ENCODE measurements around the gene CLN5. TPM values are rescaled to one million over a fixed set of nuclear protein-coding genes. Genes with fewer than 3 reads are reported as not detected.

Gene CLN5
- total RNA-seq, 2 experiments from 2014 or later: 15.5 to 15.8 TPM

GRCh38 chr13:76967031-76967430 is 24.9 kb upstream of the CLN5 start:
- CTCF ChIA-PET: no interaction called here
- no peaks in the 10 kb centered on the region for H3K4me1 Mint-ChIP-seq

GRCh38 chr13:76968041-76968440 is 23.8 kb upstream of the CLN5 start:
- ChIA-PET POLR2A (no interaction called here), CTCF (interaction anchor here (3.5 kb wide), 1 partner anchor 11 kb away, joined by 16 read pairs; no protein-coding TSS in a partner anchor)
- Mint-ChIP-seq H3K9me3 (no peaks in the 10 kb centered on the region), H3K36me3 (ENCODE audit: low read depth) (no peaks in the 10 kb centered on the region), H3K27me3 (peaks cover 18% of the 10 kb centered on the region), H3K4me1 (no peaks in the 10 kb centered on the region), H3K4me3 (no peak overlapping the region), H3K27ac (no peak overlapping the region)
- DNase-seq: no peak

More at GRCh38 chr13:76967031-76967430, 24.9 kb upstream of the CLN5 start:
- H3K9me3 Mint-ChIP-seq: no peaks in the 10 kb centered on the region
- peaks cover 11% of the 10 kb centered on the region for H3K27me3 Mint-ChIP-seq
- H3K36me3 Mint-ChIP-seq (ENCODE audit: low read depth): no peaks in the 10 kb centered on the region
- H3K27ac Mint-ChIP-seq: no peak overlapping the region
- no peak overlapping the region for H3K4me3 Mint-ChIP-seq
- DNase-seq: no peak
- POLR2A ChIA-PET: no interaction called here

- Mint-ChIP-seq H3K9me3 (no peaks in the 10 kb centered on the region), H3K36me3 (ENCODE audit: low read depth) (no peaks in the 10 kb centered on the region), H3K27me3 (peaks cover 28% of the 10 kb centered on the region), H3K27ac (no peak overlapping the region), H3K4me1 (no peaks in the 10 kb centered on the region), H3K4me3 (no peak overlapping the region)
- DNase-seq: no peak
- CTCF ChIA-PET: interaction anchor here (3.5 kb wide), 1 partner anchor 10 kb away, joined by 16 read pairs; no protein-coding TSS in a partner anchor
- POLR2A ChIA-PET: no interaction called here
Measured at GRCh38 chr13:76969488-76970365, 22.2 kb upstream of the CLN5 start.

- ChIA-PET POLR2A (no interaction called here), CTCF (interaction anchor here (3.5 kb wide), 1 partner anchor 8 kb away, joined by 16 read pairs; no protein-coding TSS in a partner anchor)
- Mint-ChIP-seq H3K4me3 (no peak overlapping the region), H3K27ac (no peak overlapping the region), H3K36me3 (ENCODE audit: low read depth) (no peaks in the 10 kb centered on the region), H3K27me3 (peaks cover 30% of the 10 kb centered on the region), H3K4me1 (peaks cover under 1% of the 10 kb centered on the region), H3K9me3 (no peaks in the 10 kb centered on the region)
- DNase-seq: no peak
Measured at GRCh38 chr13:76971215-76971614, 20.7 kb upstream of the CLN5 start.

DNA sequence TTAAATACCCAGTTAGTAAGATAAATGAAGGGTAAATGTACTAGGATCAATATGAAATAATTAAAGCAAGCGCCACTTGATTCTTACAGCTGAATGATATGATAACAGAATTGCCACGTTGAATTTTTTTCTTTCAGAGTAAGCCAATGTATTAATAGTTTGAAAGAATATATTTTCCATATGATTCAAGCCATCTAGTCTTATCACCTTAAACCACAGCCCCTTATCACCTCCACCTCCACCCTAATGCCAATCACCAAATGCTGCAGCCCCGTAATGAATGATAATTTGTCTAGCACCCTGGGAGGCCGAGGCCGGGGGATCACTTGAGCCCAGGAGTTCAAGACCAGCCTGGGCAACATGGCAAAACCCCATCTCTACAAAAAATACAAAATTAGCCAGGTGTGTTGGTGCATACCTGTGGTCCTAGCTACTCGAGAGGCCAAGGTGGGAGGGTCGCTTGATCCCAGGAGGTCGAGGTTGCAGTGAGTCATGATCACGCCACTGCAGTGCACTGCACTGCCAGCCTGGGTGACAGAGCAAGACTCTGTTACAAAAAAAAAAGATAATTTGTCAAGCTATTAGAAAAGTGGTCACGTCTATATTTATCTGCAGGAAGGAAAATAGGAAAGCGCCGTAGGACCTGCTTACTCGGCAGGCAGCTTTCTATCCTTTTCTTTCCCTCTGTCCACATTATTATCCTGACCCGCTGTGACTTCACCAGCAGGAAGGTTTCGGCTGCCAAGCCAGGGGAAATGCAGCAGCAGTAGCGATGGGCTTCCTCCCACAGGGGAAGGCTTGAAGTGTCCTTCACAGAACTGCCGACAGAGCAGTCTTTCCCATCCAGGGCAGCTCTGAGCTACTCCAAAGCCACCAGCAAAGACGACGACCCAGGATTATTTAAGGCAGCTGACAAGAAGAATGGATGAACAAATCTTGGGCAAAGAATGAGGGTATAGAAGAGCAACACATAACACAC is 19.7 kb upstream of the CLN5 start:
- Mint-ChIP-seq H3K27me3 (peaks cover 34% of the 10 kb centered on the region), H3K4me1 (peaks cover 8% of the 10 kb centered on the region), H3K36me3 (ENCODE audit: low read depth) (no peaks in the 10 kb centered on the region), H3K27ac (no peak overlapping the region), H3K9me3 (no peaks in the 10 kb centered on the region), H3K4me3 (no peak overlapping the region)
- POLR2A ChIA-PET: no interaction called here
- DNase-seq: no peak
- CTCF ChIA-PET: no interaction called here

DNA sequence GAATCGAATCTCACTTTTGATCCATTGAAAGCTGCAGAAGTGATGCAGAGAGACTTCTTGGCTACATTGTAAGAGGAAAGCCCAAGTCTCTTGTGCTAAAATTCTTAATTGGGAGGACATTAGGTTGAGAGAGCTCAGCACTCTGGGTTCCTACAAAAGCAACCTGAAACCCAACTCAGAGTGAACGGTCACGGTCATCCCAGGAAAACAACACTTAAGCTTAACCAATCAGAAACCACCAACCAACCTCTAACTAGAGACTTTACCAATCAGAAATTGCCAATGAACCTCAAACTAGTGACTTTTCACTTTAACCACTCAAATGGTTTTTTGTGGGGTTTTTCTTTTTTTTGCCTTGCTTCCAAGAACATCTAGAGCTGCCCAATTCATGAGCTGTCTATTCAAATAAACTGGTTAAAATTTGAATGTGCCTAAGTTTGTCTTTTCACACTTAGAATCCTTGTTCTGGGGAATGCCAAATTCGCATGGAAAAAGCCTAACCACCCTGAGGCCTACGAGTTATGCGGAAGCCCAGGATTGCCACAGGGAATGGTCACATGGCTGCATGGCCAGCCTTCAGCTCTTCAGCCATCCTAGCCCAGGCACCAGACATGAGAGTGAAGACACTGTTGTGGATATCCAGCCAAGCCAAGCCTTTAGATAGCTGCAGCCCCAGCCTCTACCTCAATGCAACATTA is 17.8 kb upstream of the CLN5 start:
- no peak overlapping the region for H3K27ac Mint-ChIP-seq
- no peaks in the 10 kb centered on the region for H3K36me3 Mint-ChIP-seq (ENCODE audit: low read depth)
- H3K9me3 Mint-ChIP-seq: no peaks in the 10 kb centered on the region
- H3K4me1 Mint-ChIP-seq: peaks cover 10% of the 10 kb centered on the region
- H3K27me3 Mint-ChIP-seq: peaks cover 39% of the 10 kb centered on the region
- ChIA-PET POLR2A (interaction anchor here (0.6 kb wide), 1 partner anchor 34 kb away, joined by 3 read pairs; no protein-coding TSS in a partner anchor), CTCF (no interaction called here)
- DNase-seq: no peak
- H3K4me3 Mint-ChIP-seq: no peak overlapping the region

GRCh38 chr13:76974618-76974975 is 17.3 kb upstream of the CLN5 start:
- CTCF ChIA-PET: no interaction called here
- H3K4me1 Mint-ChIP-seq: peaks cover 10% of the 10 kb centered on the region
- peaks cover 40% of the 10 kb centered on the region for H3K27me3 Mint-ChIP-seq
- no peak for DNase-seq
- no peak overlapping the region for H3K27ac Mint-ChIP-seq
- H3K9me3 Mint-ChIP-seq: no peaks in the 10 kb centered on the region
- H3K36me3 Mint-ChIP-seq (ENCODE audit: low read depth): no peaks in the 10 kb centered on the region
- POLR2A ChIA-PET: no interaction called here
- no peak overlapping the region for H3K4me3 Mint-ChIP-seq

DNA sequence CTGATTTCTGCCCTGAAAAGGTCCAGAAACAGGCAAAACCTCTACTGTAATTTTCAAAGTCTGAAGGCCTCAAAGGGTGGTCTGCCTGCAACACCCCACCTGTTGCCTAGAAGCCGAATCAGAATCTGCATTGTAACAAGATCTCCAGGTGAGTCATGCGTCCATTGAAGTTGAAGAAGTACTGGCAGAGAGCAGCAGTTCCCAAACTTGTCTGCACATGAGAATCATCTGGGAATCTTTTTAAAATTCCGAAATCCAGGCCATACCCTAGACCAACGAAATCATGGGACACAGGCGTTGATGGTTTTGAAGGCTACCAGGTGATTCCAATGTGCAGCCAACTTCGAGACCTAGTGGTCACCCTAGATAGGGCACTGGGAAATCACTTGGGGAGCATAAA is 16.0 kb upstream of the CLN5 start:
- Mint-ChIP-seq H3K27ac (no peak overlapping the region), H3K4me1 (peaks cover 10% of the 10 kb centered on the region), H3K9me3 (no peaks in the 10 kb centered on the region), H3K4me3 (no peak overlapping the region), H3K36me3 (ENCODE audit: low read depth) (no peaks in the 10 kb centered on the region), H3K27me3 (peaks cover 41% of the 10 kb centered on the region)
- no peak for DNase-seq
- POLR2A ChIA-PET: no interaction called here
- CTCF ChIA-PET: no interaction called here

DNA sequence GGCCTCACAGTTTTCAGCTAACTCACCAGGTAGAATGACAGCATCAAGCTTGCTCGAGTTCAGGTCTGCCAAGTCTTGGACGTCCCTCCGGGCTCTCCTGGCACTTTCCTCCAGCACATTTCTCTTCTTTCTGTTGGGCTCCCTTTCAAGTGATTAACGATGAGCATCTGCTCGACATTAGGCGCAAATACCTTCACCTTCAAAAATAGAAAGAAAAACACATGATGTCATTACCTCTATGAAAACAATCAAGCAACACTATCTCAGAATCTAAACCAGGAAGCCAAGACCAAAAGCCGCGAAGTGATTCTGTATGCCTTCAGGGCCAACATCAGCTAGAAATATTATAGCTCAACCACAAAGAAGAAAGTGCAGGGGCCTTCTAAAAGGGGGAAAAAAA is 15.4 kb upstream of the CLN5 start:
- Mint-ChIP-seq H3K4me3 (no peak overlapping the region), H3K4me1 (peaks cover 10% of the 10 kb centered on the region), H3K36me3 (ENCODE audit: low read depth) (no peaks in the 10 kb centered on the region), H3K9me3 (no peaks in the 10 kb centered on the region), H3K27me3 (peaks cover 43% of the 10 kb centered on the region), H3K27ac (peak overlapping the region; percentile 59)
- CTCF ChIA-PET: interaction anchor here (1.2 kb wide), 1 partner anchor 17 kb away, joined by 3 read pairs; no protein-coding TSS in a partner anchor
- peak; percentile 32 for DNase-seq
- POLR2A ChIA-PET: interaction anchor here (0.5 kb wide), 1 partner anchor 334 kb away, joined by 4 read pairs; no protein-coding TSS in a partner anchor

- Mint-ChIP-seq H3K27ac (no peak overlapping the region), H3K27me3 (peaks cover 45% of the 10 kb centered on the region), H3K4me3 (no peak overlapping the region), H3K4me1 (peaks cover 10% of the 10 kb centered on the region), H3K36me3 (ENCODE audit: low read depth) (no peaks in the 10 kb centered on the region), H3K9me3 (no peaks in the 10 kb centered on the region)
- ChIA-PET CTCF (interaction anchor here (1.2 kb wide), 1 partner anchor 16 kb away, joined by 3 read pairs; no protein-coding TSS in a partner anchor), POLR2A (interaction anchor here (0.5 kb wide), 1 partner anchor 335 kb away, joined by 4 read pairs; no protein-coding TSS in a partner anchor)
- no peak for DNase-seq
Measured at GRCh38 chr13:76976929-76977328, 15.0 kb upstream of the CLN5 start.

GRCh38 chr13:76980075-76980718 is 11.7 kb upstream of the CLN5 start:
- ChIA-PET POLR2A (no interaction called here), CTCF (interaction anchor here (0.6 to 3.1 kb wide), 11 partner anchors 11 to 1323 kb away, joined by 3 to 31 read pairs (median 4); partner anchors contain the start of genes CLN5 and FBXL3)
- peaks cover 10% of the 10 kb centered on the region for H3K4me1 Mint-ChIP-seq
- no peak overlapping the region for H3K27ac Mint-ChIP-seq
- H3K27me3 Mint-ChIP-seq: peaks cover 32% of the 10 kb centered on the region
- H3K4me3 Mint-ChIP-seq: peak overlapping the region; percentile 22
- H3K36me3 Mint-ChIP-seq (ENCODE audit: low read depth): no peaks in the 10 kb centered on the region
- no peaks in the 10 kb centered on the region for H3K9me3 Mint-ChIP-seq
- peak; percentile 84 for DNase-seq

GRCh38 chr13:76982061-76982460 is 9.8 kb upstream of the CLN5 start:
- Mint-ChIP-seq H3K27ac (no peak overlapping the region), H3K4me3 (no peak overlapping the region), H3K36me3 (ENCODE audit: low read depth) (no peaks in the 10 kb centered on the region), H3K27me3 (peaks cover 43% of the 10 kb centered on the region), H3K4me1 (peaks cover 2% of the 10 kb centered on the region), H3K9me3 (no peaks in the 10 kb centered on the region)
- POLR2A ChIA-PET: no interaction called here
- DNase-seq: no peak
- CTCF ChIA-PET: interaction anchor here (2.6 kb wide), 1 partner anchor 9 kb away, joined by 31 read pairs; the partner anchor contains the start of gene CLN5
